Fibroblast of peridontal ligament (primary cell): ENCODE measurements around the gene RFX4.

Experiments
- DNase-seq: peaks from one replicate; pipeline ENCODE4 v3.0.0-alpha.2; 2010; ENCODE audit errors: extremely low read depth

RFX4 gene

DNA sequence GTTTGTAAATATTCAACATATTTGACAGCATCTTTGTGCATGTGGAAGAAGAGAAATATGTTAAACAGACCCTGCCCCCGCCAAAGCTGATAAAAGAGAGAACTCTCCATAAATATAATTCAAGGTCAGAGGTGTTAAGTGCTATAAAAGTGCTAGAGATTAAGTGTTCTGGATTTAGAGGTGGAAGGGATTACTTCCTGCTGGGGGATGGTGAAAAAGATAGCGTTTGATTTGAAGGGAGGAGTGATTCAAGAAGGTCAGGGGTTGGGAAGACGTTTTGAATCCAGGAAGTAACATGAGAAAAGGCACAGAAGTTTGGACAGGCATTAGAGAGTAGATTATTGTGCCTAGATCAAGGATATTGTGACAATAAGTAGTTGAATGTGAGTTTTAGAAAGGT lies 221.9 kb downstream of the RFX4 start:
- DNase-seq = no peak
